Left kidney (tissue), 8 donors: ENCODE measurements around the gene KIAA1191. TPM values are rescaled to one million over a fixed set of nuclear protein-coding genes. Genes with fewer than 3 reads are reported as not detected.
A peak's percentile ranks its signal among the peaks of the same experiment; 100 is the strongest.
"Not testable (repeated sequence)": the region's sequence is repeated elsewhere in the genome, so short reads cannot be mapped to it uniquely, and the experiment has no call there.

Source experiments
- DNase-seq: peaks from one replicate; pipeline ENCODE4 v3.0.0-alpha.2; 2013
- long read RNA-seq, 8 donors: transcript quantifications; one replicate each; lab custom pipeline, GENCODE V29; 2026
- polyA plus RNA-seq: library from polyadenylated mRNA; unstranded; fragments of 120-200 nt; gene quantifications from one replicate; pipeline ENCODE4 v1.2.1, GENCODE V29; 2013; ENCODE audit not compliant: insufficient read length

The KIAA1191 gene
- polyA plus RNA-seq = 152 TPM
- long read RNA-seq, donor 1, transcript KIAA1191-201 (9 exons, 2,991 nt) = major isoform, 24 of 76 reads
- long read RNA-seq, donor 1, partial matches to known transcripts = 44 of 76 reads
- long read RNA-seq, donor 1, other reads (novel, unspliced or antisense) = 0 of 76 reads
- long read RNA-seq, donor 2, transcript KIAA1191-201 (9 exons, 2,991 nt) = major isoform, 25 of 67 reads
- long read RNA-seq, donor 2, partial matches to known transcripts = 33 of 67 reads
- long read RNA-seq, donor 2, other reads (novel, unspliced or antisense) = 5 of 67 reads
- long read RNA-seq, donor 3, transcript KIAA1191-201 (9 exons, 2,991 nt) = major isoform, 16 of 48 reads
- long read RNA-seq, donor 3, partial matches to known transcripts = 25 of 48 reads
- long read RNA-seq, donor 3, other reads (novel, unspliced or antisense) = 0 of 48 reads
- long read RNA-seq, donor 4, partial matches to known transcripts = 15 of 16 reads
- long read RNA-seq, donor 4, other reads (novel, unspliced or antisense) = 0 of 16 reads
- long read RNA-seq, donor 5, transcript KIAA1191-201 (9 exons, 2,991 nt) = major isoform, 41 of 66 reads
- long read RNA-seq, donor 5, partial matches to known transcripts = 22 of 66 reads
- long read RNA-seq, donor 5, other reads (novel, unspliced or antisense) = 0 of 66 reads
- long read RNA-seq, donor 6, transcript KIAA1191-201 (9 exons, 2,991 nt) = major isoform, 15 of 49 reads
- long read RNA-seq, donor 6, partial matches to known transcripts = 30 of 49 reads
- long read RNA-seq, donor 6, other reads (novel, unspliced or antisense) = 0 of 49 reads
- long read RNA-seq, donor 7, transcript KIAA1191-201 (9 exons, 2,991 nt) = major isoform, 30 of 82 reads
- long read RNA-seq, donor 7, transcript KIAA1191-209 (2 exons, 562 nt) = minor isoform, 8 of 82 reads
- long read RNA-seq, donor 7, transcript KIAA1191-202 (8 exons, 2,700 nt) = minor isoform, 7 of 82 reads
- long read RNA-seq, donor 7, partial matches to known transcripts = 36 of 82 reads
- long read RNA-seq, donor 7, other reads (novel, unspliced or antisense) = 0 of 82 reads
- long read RNA-seq, donor 8, transcript KIAA1191-201 (9 exons, 2,991 nt) = major isoform, 16 of 28 reads
- long read RNA-seq, donor 8, transcript KIAA1191-202 (8 exons, 2,700 nt) = minor isoform, 5 of 28 reads
- long read RNA-seq, donor 8, partial matches to known transcripts = 6 of 28 reads
- long read RNA-seq, donor 8, other reads (novel, unspliced or antisense) = 0 of 28 reads

- peak; percentile 92 for DNase-seq
Observed at GRCh38 chr5:176361437-176362232, at the start of gene KIAA1191. KIAA1191 (minus strand) TSS chr5:176361764; CDS start chr5:176359508, 2,256 bp downstream.

- DNase-seq = no peak
Observed at GRCh38 chr5:176410486-176411180, 49.1 kb upstream of the KIAA1191 start.

GRCh38 chr5:176409765-176410164 lies 48.2 kb upstream of the KIAA1191 start:
- no peak for DNase-seq

- no peak for DNase-seq
Observed at GRCh38 chr5:176408590-176408989, 47.0 kb upstream of the KIAA1191 start.

GRCh38 chr5:176408252-176408573 lies 46.6 kb upstream of the KIAA1191 start:
- not testable (repeated sequence) for DNase-seq

- no peak for DNase-seq
Observed at GRCh38 chr5:176407456-176408251, 46.1 kb upstream of the KIAA1191 start.

- no peak for DNase-seq
Observed at GRCh38 chr5:176406436-176407052, 45.0 kb upstream of the KIAA1191 start.

- DNase-seq = no peak
Observed at GRCh38 chr5:176405656-176406435, 44.3 kb upstream of the KIAA1191 start.

GRCh38 chr5:176401281-176402205 lies 40.0 kb upstream of the KIAA1191 start:
- DNase-seq = no peak

- DNase-seq = no peak
Observed at GRCh38 chr5:176400382-176401156, 39.0 kb upstream of the KIAA1191 start.

- DNase-seq = no peak
Observed at GRCh38 chr5:176397736-176398420, 36.3 kb upstream of the KIAA1191 start.

GRCh38 chr5:176396330-176396729 lies 34.8 kb upstream of the KIAA1191 start:
- no peak for DNase-seq

- DNase-seq = no peak
Observed at GRCh38 chr5:176394881-176395675, 33.5 kb upstream of the KIAA1191 start.

- no peak for DNase-seq
Observed at GRCh38 chr5:176394096-176394495, 32.5 kb upstream of the KIAA1191 start.

- no peak for DNase-seq
Observed at GRCh38 chr5:176392526-176392925, 31.0 kb upstream of the KIAA1191 start.
